GM12801 (cell line): ENCODE data around the gene ASTL.

ENCODE experiments used
- CTCF ChIP-seq: IDR thresholded peaks from one replicate; pipeline ENCODE4 v1.5.1; 2011; ENCODE audit warnings: control low read depth; ENCODE audit not compliant: insufficient read length; ENCODE audit errors: extremely low read depth

ASTL gene

GRCh38 chr2:96081042-96081441 lies 57.3 kb downstream of the ASTL start:
- TF ChIP-seq CTCF: no peak

- TF ChIP-seq CTCF: no peak
These were observed 63.0 kb downstream of the ASTL start for GRCh38 chr2:96075199-96075771.

- no peak for TF ChIP-seq CTCF
These were observed 64.1 kb downstream of the ASTL start for GRCh38 chr2:96074156-96074555.

DNA sequence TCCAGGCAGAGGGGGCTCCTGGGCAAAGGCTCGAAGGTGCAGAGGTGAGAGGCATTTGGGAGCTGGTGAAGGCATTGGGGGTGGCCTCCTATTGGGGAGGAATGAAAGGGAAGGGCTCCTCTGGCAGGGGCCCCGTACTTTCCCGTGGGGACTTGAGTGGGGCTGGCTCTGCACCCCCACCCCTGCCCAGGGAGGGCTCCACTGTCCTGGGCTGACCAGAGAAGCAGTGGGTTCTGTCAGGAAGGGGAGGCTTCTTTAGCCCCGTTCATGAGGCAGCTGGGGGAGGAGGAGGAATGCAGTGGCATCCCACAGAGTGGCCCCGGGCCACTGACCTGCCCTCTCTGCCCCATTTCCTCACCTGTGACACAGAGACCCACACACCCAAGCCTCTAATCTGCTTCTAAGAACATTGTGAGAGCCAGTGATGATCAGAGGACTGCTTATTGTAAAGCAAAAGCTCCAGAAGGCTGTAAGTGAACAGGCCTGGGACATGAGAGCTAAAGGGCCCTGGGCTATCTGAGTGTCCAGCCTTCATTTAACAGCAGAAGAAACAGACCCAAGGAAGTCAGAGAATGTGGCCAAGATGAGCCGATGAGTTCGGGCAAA lies 65.0 kb downstream of the ASTL start:
- TF ChIP-seq CTCF: no peak
